Kidney glomerular epithelial cell (primary cell): ENCODE results near the gene PLCG2.
A peak's percentile ranks its signal among the peaks of the same experiment; 100 is the strongest.

Experiments
- DNase-seq: peaks from one replicate; lab custom pipeline; 2025; lab: John Stamatoyannopoulos, UW

PLCG2 gene

GRCh38 chr16:81816793-81817210, 37.7 kb downstream of the PLCG2 start:
- DNase-seq = no peak

- DNase-seq = no peak
Measured at GRCh38 chr16:81817296-81817695, 38.2 kb downstream of the PLCG2 start.

GRCh38 chr16:81817789-81818567, 38.9 kb downstream of the PLCG2 start:
- DNase-seq = no peak

- no peak for DNase-seq
Measured at GRCh38 chr16:81818568-81818896, 39.4 kb downstream of the PLCG2 start.

- no peak for DNase-seq
Measured at GRCh38 chr16:81818905-81819304, 39.8 kb downstream of the PLCG2 start.

GRCh38 chr16:81821436-81822128, 42.5 kb downstream of the PLCG2 start:
- peak; percentile 70 for DNase-seq

- no peak for DNase-seq
Measured at GRCh38 chr16:81823111-81823510, 44.0 kb downstream of the PLCG2 start.

- DNase-seq = no peak
Measured at GRCh38 chr16:81823734-81824133, 44.6 kb downstream of the PLCG2 start.

GRCh38 chr16:81826523-81826922, 47.4 kb downstream of the PLCG2 start:
- DNase-seq = no peak

GRCh38 chr16:81830845-81831540, 51.9 kb downstream of the PLCG2 start:
- no peak for DNase-seq

GRCh38 chr16:81831722-81832126, 52.6 kb downstream of the PLCG2 start:
- DNase-seq = no peak

- no peak for DNase-seq
Measured at GRCh38 chr16:81832801-81833547, 53.9 kb downstream of the PLCG2 start.

GRCh38 chr16:81833751-81834150, 54.7 kb downstream of the PLCG2 start:
- no peak for DNase-seq

GRCh38 chr16:81834868-81835267, 55.8 kb downstream of the PLCG2 start:
- no peak for DNase-seq

- DNase-seq = no peak
Measured at GRCh38 chr16:81836279-81837054, 57.4 kb downstream of the PLCG2 start.

- no peak for DNase-seq
Measured at GRCh38 chr16:81837312-81837751, 58.2 kb downstream of the PLCG2 start.

- peak; percentile 20 for DNase-seq
Measured at GRCh38 chr16:81838794-81839193, 59.7 kb downstream of the PLCG2 start.

GRCh38 chr16:81841722-81842121, 62.6 kb downstream of the PLCG2 start:
- DNase-seq = no peak

GRCh38 chr16:81842564-81843242, 63.6 kb downstream of the PLCG2 start:
- DNase-seq = no peak

- DNase-seq = no peak
Measured at GRCh38 chr16:81843243-81843582, 64.1 kb downstream of the PLCG2 start.

- no peak for DNase-seq
Measured at GRCh38 chr16:81843683-81844082, 64.6 kb downstream of the PLCG2 start.
